ENCODE data around the gene DARS2. TPM values are rescaled to one million over a fixed set of nuclear protein-coding genes. Genes with fewer than 3 reads are reported as not detected.
"Not testable (repeated sequence)": the region's sequence is repeated elsewhere in the genome, so short reads cannot be mapped to it uniquely, and the experiment has no call there.

DARS2 gene
- total RNA-seq, 1 donor from 2014 or later = 26.0 TPM

- Mint-ChIP-seq H3K9me3 (no peaks in the 10 kb centered on the region), H3K27ac (no peak overlapping the region)
- intact Hi-C loops (cut with micrococcal nuclease) = no loop called here
Measured at GRCh38 chr1:173789841-173790240, 34.6 kb upstream of the DARS2 start.

DNA sequence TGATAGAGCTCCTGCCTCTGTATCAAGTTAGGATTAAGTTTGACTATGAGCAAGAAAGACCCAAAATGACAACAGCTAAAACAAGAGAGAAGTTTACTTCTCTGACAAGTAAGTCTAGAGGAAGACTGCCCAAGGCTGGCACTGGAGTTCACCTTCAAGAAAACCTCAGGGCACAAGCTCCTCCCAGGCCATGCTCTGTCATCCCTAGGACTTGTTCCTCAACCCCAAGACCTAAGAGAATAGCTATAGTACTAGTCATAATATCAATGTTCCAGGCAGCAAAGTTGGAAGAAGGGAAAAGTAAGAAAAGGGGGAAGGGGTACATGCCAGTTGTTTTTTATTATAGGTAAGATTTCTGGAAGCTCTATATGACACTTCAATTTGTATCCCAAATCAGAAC, 26.4 kb upstream of the DARS2 start:
- TF ChIP-seq, protein P1, sequence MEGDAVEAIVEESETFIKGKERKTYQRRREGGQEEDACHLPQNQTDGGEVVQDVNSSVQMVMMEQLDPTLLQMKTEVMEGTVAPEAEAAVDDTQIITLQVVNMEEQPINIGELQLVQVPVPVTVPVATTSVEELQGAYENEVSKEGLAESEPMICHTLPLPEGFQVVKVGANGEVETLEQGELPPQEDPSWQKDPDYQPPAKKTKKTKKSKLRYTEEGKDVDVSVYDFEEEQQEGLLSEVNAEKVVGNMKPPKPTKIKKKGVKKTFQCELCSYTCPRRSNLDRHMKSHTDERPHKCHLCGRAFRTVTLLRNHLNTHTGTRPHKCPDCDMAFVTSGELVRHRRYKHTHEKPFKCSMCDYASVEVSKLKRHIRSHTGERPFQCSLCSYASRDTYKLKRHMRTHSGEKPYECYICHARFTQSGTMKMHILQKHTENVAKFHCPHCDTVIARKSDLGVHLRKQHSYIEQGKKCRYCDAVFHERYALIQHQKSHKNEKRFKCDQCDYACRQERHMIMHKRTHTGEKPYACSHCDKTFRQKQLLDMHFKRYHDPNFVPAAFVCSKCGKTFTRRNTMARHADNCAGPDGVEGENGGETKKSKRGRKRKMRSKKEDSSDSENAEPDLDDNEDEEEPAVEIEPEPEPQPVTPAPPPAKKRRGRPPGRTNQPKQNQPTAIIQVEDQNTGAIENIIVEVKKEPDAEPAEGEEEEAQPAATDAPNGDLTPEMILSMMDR (IDR thresholded peaks at IDR 0.05) = no peak
- Mint-ChIP-seq H3K27me3 (no peaks in the 10 kb centered on the region), H3K36me3 (ENCODE audit: low read depth) (peaks cover 19% of the 10 kb centered on the region), H3K27ac (no peak overlapping the region), H3K4me1 (no peaks in the 10 kb centered on the region), H3K4me3 (no peak overlapping the region), H3K9me3 (no peaks in the 10 kb centered on the region)
- DNase-seq (no peak), ATAC-seq (ENCODE audit: low read depth) (no peak)
- POLR2A ChIA-PET = no interaction called here
- intact Hi-C loops (cut with micrococcal nuclease) = no loop called here
- CTCF ChIA-PET = interaction anchor here (1.2 kb wide), 1 partner anchor 27 kb away, joined by 3 read pairs; the partner anchor contains the start of genes CENPL and DARS2

More at GRCh38 chr1:173789841-173790240, 34.6 kb upstream of the DARS2 start:
- ChIA-PET CTCF (no interaction called here), POLR2A (no interaction called here)
- ATAC-seq (ENCODE audit: low read depth) = no peak
- Mint-ChIP-seq H3K36me3 (ENCODE audit: low read depth) (peaks cover 32% of the 10 kb centered on the region), H3K4me3 (no peak overlapping the region), H3K27me3 (no peaks in the 10 kb centered on the region), H3K4me1 (no peaks in the 10 kb centered on the region)
- no peak for DNase-seq
- TF ChIP-seq, protein P1 (IDR thresholded peaks at IDR 0.05) = no peak

DNA sequence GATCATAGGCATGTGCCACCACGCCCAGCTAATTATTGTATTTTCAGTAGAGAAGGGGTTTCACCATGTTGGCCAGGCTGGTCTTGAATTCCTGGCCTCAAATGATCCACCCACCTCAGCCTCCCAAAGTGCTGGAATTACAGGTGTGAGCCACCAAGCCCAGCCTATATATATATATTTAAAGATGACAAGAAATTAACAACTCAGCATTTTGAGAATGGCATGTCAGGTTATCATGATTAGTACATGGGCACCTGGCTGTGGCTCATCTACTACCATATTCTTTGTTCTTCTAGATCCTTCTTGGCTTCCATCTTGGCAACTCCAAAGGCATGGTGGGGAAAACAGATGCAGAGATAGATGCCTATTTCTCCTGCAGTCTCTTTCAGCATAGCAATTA, 24.5 kb upstream of the DARS2 start:
- POLR2A ChIA-PET = interaction anchor here (0.6 kb wide), 1 partner anchor 44 kb away, joined by 11 read pairs; no protein-coding TSS in a partner anchor
- CTCF ChIA-PET; intact Hi-C loops (cut with micrococcal nuclease); H3K27ac Mint-ChIP-seq; H3K27me3 Mint-ChIP-seq; H3K9me3 Mint-ChIP-seq; DNase-seq; H3K4me1 Mint-ChIP-seq; ATAC-seq (ENCODE audit: low read depth); H3K4me3 Mint-ChIP-seq: not testable (repeated sequence)
- peaks cover 28% of the 10 kb centered on the region for H3K36me3 Mint-ChIP-seq (ENCODE audit: low read depth)

DNA sequence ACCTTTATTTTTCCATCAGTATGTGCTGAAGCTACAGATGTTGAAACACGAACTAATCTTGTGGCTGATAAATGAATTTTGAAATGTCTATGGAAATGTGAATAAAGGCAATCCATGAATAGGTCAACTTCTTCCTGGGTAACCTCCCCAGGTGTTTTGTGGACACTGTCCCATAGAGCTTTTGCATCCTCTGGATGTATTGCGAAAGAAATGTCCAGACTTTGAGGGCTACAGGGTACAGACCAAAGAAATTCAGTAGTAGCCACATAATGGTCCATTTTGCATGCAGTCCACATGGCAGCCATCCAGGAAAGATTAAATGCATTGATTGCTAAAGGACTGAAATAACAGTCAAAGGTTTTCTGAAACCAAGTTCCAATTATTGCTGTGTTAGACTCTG, 21.5 kb upstream of the DARS2 start:
- POLR2A ChIA-PET = interaction anchor here (0.6 kb wide), 1 partner anchor 65 kb away, joined by 3 read pairs; no protein-coding TSS in a partner anchor
- H3K27me3 Mint-ChIP-seq = no peaks in the 10 kb centered on the region

DNA sequence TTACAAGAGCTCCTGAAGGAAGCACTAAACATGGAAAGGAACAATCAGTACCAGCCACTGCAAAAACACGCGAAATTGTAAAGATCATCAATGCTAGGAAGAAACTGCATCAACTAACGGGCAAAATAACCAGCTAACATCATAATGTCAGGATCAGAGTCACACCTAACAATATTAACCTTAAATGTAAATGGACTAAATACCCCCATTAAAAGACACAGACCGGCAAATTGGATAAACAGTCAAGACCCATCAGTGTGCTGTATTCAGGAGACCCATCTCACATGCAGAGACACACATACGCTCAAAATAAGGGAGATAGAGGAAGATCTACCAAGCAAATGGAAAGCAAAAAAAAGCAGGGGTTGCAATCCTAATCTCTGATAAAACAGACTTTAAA, 10.8 kb upstream of the DARS2 start:
- H3K9me3 Mint-ChIP-seq; H3K27ac Mint-ChIP-seq; H3K4me3 Mint-ChIP-seq; ATAC-seq (ENCODE audit: low read depth); DNase-seq; CTCF ChIA-PET; intact Hi-C loops (cut with micrococcal nuclease); POLR2A ChIA-PET; H3K27me3 Mint-ChIP-seq: not testable (repeated sequence)
- Mint-ChIP-seq H3K4me1 (peaks cover 14% of the 10 kb centered on the region), H3K36me3 (ENCODE audit: low read depth) (peaks cover 31% of the 10 kb centered on the region)

More for the DNA sequence above, 21.5 kb upstream of the DARS2 start:
- Mint-ChIP-seq H3K36me3 (ENCODE audit: low read depth) (peaks cover 45% of the 10 kb centered on the region), H3K27ac (no peak overlapping the region), H3K4me1 (no peaks in the 10 kb centered on the region), H3K4me3 (no peak overlapping the region), H3K9me3 (no peaks in the 10 kb centered on the region)
- intact Hi-C loops (cut with micrococcal nuclease) = no loop called here
- DNase-seq = no peak
- CTCF ChIA-PET = no interaction called here
- no peak for ATAC-seq (ENCODE audit: low read depth)
- TF ChIP-seq, protein P1 (IDR thresholded peaks at IDR 0.05) = no peak

DNA sequence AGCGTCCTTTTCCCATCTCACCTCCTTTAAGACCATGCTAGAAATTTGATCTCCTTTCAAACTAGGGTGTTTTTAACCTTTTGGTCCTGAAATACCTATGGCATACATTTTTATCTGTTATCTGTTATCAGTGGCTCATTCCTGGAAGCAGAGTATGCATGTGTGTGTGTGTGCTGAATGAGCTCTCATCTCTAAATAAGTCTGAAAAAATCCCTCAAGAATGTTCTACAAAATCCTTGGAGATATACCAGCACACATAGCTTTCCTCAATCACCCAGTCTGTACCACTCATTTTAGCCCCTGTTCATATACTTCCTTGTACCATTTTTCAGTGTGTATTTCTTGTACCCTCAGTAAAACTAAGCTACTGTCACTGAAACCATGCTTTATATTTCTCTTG, 6.0 kb upstream of the DARS2 start:
- intact Hi-C loops (cut with micrococcal nuclease) = no loop called here

More for the DNA sequence above, 6.0 kb upstream of the DARS2 start:
- no peak for ATAC-seq (ENCODE audit: low read depth)
- DNase-seq = no peak
- TF ChIP-seq, protein P1 (IDR thresholded peaks at IDR 0.05) = no peak
- POLR2A ChIA-PET = no interaction called here
- peaks cover 14% of the 10 kb centered on the region for H3K4me1 Mint-ChIP-seq
- no peaks in the 10 kb centered on the region for H3K27me3 Mint-ChIP-seq
- no peak overlapping the region for H3K27ac Mint-ChIP-seq
- H3K36me3 Mint-ChIP-seq (ENCODE audit: low read depth) = peaks cover 11% of the 10 kb centered on the region
- H3K4me3 Mint-ChIP-seq = no peak overlapping the region
- CTCF ChIA-PET = interaction anchor here (0.9 kb wide), 1 partner anchor 9 kb away, joined by 3 read pairs; no protein-coding TSS in a partner anchor
- no peaks in the 10 kb centered on the region for H3K9me3 Mint-ChIP-seq

All from activated B cell treated with CpG ODN at 0.5 μM for 24 hours (primary cell).